ENCODE results near the gene ETNK2. TPM values are rescaled to one million over a fixed set of nuclear protein-coding genes. Genes with fewer than 3 reads are reported as not detected.

ETNK2 gene
- total RNA-seq, 1 donor, result 2.6 TPM

- DNase-seq (ENCODE audit: low read depth), result no peak
- H3K4me3 ChIP-seq (ENCODE audit: low read depth, low read length), result no peak overlapping the region
- no peak for TF ChIP-seq CTCF (IDR thresholded peaks at IDR 0.05; ENCODE audit: insufficient read depth, low read length)
Observed at GRCh38 chr1:204194771-204195170, 42.9 kb upstream of the ETNK2 start.

GRCh38 chr1:204194080-204194479, 42.2 kb upstream of the ETNK2 start:
- DNase-seq (ENCODE audit: low read depth), result no peak
- no peak for TF ChIP-seq CTCF (IDR thresholded peaks at IDR 0.05; ENCODE audit: insufficient read depth, low read length)
- no peak overlapping the region for H3K4me3 ChIP-seq (ENCODE audit: low read depth, low read length)

GRCh38 chr1:204192589-204193352, 40.9 kb upstream of the ETNK2 start:
- no peak for DNase-seq (ENCODE audit: low read depth)
- no peak for TF ChIP-seq CTCF (IDR thresholded peaks at IDR 0.05; ENCODE audit: insufficient read depth, low read length)
- no peak overlapping the region for H3K4me3 ChIP-seq (ENCODE audit: low read depth, low read length)

- no peak for DNase-seq (ENCODE audit: low read depth)
- no peak overlapping the region for H3K4me3 ChIP-seq (ENCODE audit: low read depth, low read length)
- no peak for TF ChIP-seq CTCF (IDR thresholded peaks at IDR 0.05; ENCODE audit: insufficient read depth, low read length)
Observed at GRCh38 chr1:204192046-204192445, 40.2 kb upstream of the ETNK2 start.

- TF ChIP-seq CTCF (IDR thresholded peaks at IDR 0.05; ENCODE audit: insufficient read depth, low read length), result no peak
- no peak overlapping the region for H3K4me3 ChIP-seq (ENCODE audit: low read depth, low read length)
- DNase-seq (ENCODE audit: low read depth), result no peak
Observed at GRCh38 chr1:204191456-204191855, 39.6 kb upstream of the ETNK2 start.

- no peak overlapping the region for H3K4me3 ChIP-seq (ENCODE audit: low read depth, low read length)
- peak; percentile 56 for DNase-seq (ENCODE audit: low read depth)
Observed at GRCh38 chr1:204190212-204191211, 38.7 kb upstream of the ETNK2 start.

More at GRCh38 chr1:204190212-204191211, 38.7 kb upstream of the ETNK2 start:
- TF ChIP-seq CTCF (IDR thresholded peaks at IDR 0.05; ENCODE audit: insufficient read depth, low read length), result no peak
